K562 (cell line): ENCODE results near the gene CCDC159. TPM values are rescaled to one million over a fixed set of nuclear protein-coding genes. Genes with fewer than 3 reads are reported as not detected.

Source experiments
- ELF2 ChIP-seq: fragments of 250-450 bp; sonication (Bioruptor Pico); IDR thresholded peaks from 2 replicates; pipeline ENCODE4 v1.5.0; 2021; ENCODE audit warnings: mild to moderate bottlenecking
- ETV6 ChIP-seq, 3 experiments: fragments of 150-350 bp in 1 of 3; sonication (generic) in 1 of 3; formaldehyde crosslinking in 1 of 3; IDR thresholded peaks; 2 replicates each; pipeline versions ENCODE4 v1.6.1 to v1.8.0; 2014 to 2022; ENCODE audit warnings: borderline replicate concordance in 2 of 3, low read depth in 2 of 3, antibody characterized with exemption in 1 of 3, low read length in 1 of 3, mild to moderate bottlenecking in 1 of 3, missing genetic modification reagents in 1 of 3
- KAT7 ChIP-seq: sonication (generic); formaldehyde crosslinking; IDR thresholded peaks from 2 replicates; pipeline ENCODE4 v1.8.0; 2022; ENCODE audit warnings: missing genetic modification reagents, mild to moderate bottlenecking, borderline replicate concordance
- MEF2D ChIP-seq: conservative IDR thresholded peaks from 2 replicates; pipeline ENCODE4 v1.6.1; 2016; ENCODE audit warnings: low read depth, missing genetic modification characterization, missing compliant biosample characterization
- NFIC ChIP-seq: fragments of 450-650 bp; IDR thresholded peaks from 2 replicates; pipeline ENCODE4 v1.6.1; 2017; ENCODE audit warnings: mild to moderate bottlenecking, inconsistent platforms
- SREBF1 ChIP-seq: fragments of 150-350 bp; IDR thresholded peaks from 2 replicates; pipeline ENCODE4 v1.6.1; 2014; ENCODE audit warnings: antibody characterized with exemption, low read depth, low read length, borderline replicate concordance
- SRSF7 ChIP-seq: fragments of 200-400 bp; formaldehyde crosslinking; optimal IDR thresholded peaks from 2 replicates; pipeline ENCODE3; 2017; ENCODE audit warnings: mild to moderate bottlenecking, low read depth, low read length
- TCF7 ChIP-seq: sonication (generic); IDR thresholded peaks from 2 replicates; pipeline ENCODE4 v1.6.1; 2016; ENCODE audit warnings: antibody characterized with exemption, borderline replicate concordance
- WHSC1 ChIP-seq: IDR thresholded peaks from one replicate; pipeline ENCODE4 v1.6.1; 2012; ENCODE audit warnings: low read length, control low read depth, inconsistent platforms
- ZBTB8A ChIP-seq: fragments of 450-650 bp; IDR thresholded peaks from 2 replicates; pipeline ENCODE4 v1.6.1; 2018; ENCODE audit warnings: mild to moderate bottlenecking, moderate library complexity; ENCODE audit not compliant: partially characterized antibody
- ZC3H4 ChIP-seq: sonication (generic); formaldehyde crosslinking; IDR thresholded peaks from 2 replicates; pipeline ENCODE4 v1.9.0; 2021; ENCODE audit warnings: missing genetic modification reagents, borderline replicate concordance
- ZFPM2 ChIP-seq: fragments of 250-450 bp; sonication (Bioruptor Pico); IDR thresholded peaks from 2 replicates; pipeline ENCODE4 v1.5.1; 2022; ENCODE audit warnings: mild to moderate bottlenecking
- ZNF561 ChIP-seq: fragments of 450-650 bp; formaldehyde crosslinking; conservative IDR thresholded peaks from 2 replicates; pipeline ENCODE4 v1.4.0; 2020; ENCODE audit warnings: mild to moderate bottlenecking, moderate library complexity
- ZNF644 ChIP-seq: fragments of 200-800 bp; sonication (Bioruptor generic); IDR thresholded peaks from 2 replicates; pipeline ENCODE4 v1.6.1; 2016; ENCODE audit warnings: low read depth, missing genetic modification characterization, missing compliant biosample characterization
- polyA plus RNA-seq, 8 experiments: library from polyadenylated mRNA; depleted of rRNA in 4 of 8; stranded (reverse) in 5 of 8; unstranded in 3 of 8; fragments of >200 nt; fragmentation: Nextera tagmentation in 2 of 8; fragmentation: Illumina TruSeq in 1 of 8; extraction: Ambion mirVana in 2 of 8; extraction: Trizol in 1 of 8; gene quantifications; 2 replicates each; pipeline versions ENCODE4 v1.2.1 to v1.2.3, GENCODE V29; 2011 to 2014; ENCODE audit warnings: inconsistent platforms in 1 of 8, missing spikeins in 1 of 8
- total RNA-seq, 7 experiments: library from RNA; depleted of rRNA in 6 of 7; stranded (reverse); fragments of >200 nt in 6 of 7; fragmentation: Illumina TruSeq in 2 of 7; extraction: Trizol in 2 of 7; gene quantifications; 2 replicates each; pipeline versions ENCODE4 v1.2.1 to v1.2.3, GENCODE V29; 2011 to 2021; ENCODE audit warnings: low replicate concordance in 1 of 7
- TF ChIP-seq, protein P1 (sequence below), 2 experiments: IDR thresholded peaks; 2 replicates each; pipeline ENCODE4 v1.6.1; 2012; ENCODE audit warnings: improper control_type of control experiment in 2 of 2, low read depth in 2 of 2, low read length in 2 of 2, borderline replicate concordance in 1 of 2
- TF ChIP-seq, protein P2 (sequence below): fragments of 450-650 bp; IDR thresholded peaks from 2 replicates; pipeline ENCODE4 v1.6.1; 2017; ENCODE audit warnings: antibody characterized with exemption, mild to moderate bottlenecking

The CCDC159 gene
- total and polyA plus RNA-seq, 9 of the 15 experiments (the other 6 are each of a cell fraction or from before 2014, with no cell fraction given) = 0.68 to 10.1 (median 4.7) TPM

DNA sequence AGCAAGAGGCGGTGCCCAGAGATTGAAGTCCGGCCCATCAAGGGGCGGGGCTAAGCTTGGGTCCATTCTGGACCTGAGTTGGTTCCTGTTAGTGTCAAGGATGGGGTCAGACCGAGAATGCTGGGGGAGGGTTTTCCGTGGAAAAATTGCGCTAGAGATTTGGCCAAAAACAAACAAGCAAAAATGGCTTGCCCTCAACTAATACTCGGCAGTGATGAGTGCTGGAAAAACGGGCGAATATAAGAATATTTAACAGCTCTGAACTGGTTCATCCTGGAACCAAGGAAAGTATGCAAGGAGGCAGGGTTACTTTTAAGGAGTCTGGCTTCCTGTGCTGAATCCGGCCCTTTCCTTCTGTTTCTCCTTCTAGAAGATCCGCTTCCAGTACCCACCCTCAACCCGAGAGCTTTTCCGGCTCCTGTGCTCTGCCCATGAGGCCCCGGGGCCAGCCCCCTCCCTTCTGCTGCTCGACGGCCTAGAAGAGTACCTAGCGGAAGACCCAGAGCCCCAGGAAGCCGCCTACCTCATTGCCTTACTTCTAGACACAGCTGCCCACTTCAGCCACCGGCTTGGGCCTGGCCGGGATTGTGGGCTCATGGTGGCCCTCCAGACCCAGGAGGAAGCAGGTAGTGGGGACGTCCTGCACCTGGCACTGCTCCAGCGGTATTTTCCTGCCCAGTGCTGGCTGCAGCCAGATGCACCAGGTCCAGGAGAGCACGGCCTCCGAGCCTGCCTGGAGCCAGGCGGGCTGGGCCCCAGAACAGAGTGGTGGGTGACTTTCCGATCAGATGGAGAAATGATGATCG lies 29.0 kb downstream of the CCDC159 start (continued):
- TF ChIP-seq WHSC1 (no peak), ZC3H4 (no peak), ZFPM2 (CRISPR knock-in tag) (no peak), ZNF644 (tag) (no peak), MEF2D (tag) (no peak), ZBTB8A (no peak), TCF7 (no peak), SRSF7 (no peak), KAT7 (CRISPR knock-in tag) (no peak), ZNF561 (CRISPR knock-in tag) (no peak), SREBF1 (no peak), ETV6 (IDR thresholded peaks at IDR 0.05; ENCODE audit: borderline replicate concordance in 1 of 2, low read depth in 2 of 2, low read length in 1 of 2) (no peak), ETV6 (CRISPR knock-in tag; IDR thresholded peaks at IDR 0.05; ENCODE audit: borderline replicate concordance) (no peak), NFIC (peak; percentile 77), ELF2 (CRISPR knock-in tag) (no peak)
- TF ChIP-seq, protein P1, sequence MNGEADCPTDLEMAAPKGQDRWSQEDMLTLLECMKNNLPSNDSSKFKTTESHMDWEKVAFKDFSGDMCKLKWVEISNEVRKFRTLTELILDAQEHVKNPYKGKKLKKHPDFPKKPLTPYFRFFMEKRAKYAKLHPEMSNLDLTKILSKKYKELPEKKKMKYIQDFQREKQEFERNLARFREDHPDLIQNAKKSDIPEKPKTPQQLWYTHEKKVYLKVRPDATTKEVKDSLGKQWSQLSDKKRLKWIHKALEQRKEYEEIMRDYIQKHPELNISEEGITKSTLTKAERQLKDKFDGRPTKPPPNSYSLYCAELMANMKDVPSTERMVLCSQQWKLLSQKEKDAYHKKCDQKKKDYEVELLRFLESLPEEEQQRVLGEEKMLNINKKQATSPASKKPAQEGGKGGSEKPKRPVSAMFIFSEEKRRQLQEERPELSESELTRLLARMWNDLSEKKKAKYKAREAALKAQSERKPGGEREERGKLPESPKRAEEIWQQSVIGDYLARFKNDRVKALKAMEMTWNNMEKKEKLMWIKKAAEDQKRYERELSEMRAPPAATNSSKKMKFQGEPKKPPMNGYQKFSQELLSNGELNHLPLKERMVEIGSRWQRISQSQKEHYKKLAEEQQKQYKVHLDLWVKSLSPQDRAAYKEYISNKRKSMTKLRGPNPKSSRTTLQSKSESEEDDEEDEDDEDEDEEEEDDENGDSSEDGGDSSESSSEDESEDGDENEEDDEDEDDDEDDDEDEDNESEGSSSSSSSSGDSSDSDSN (IDR thresholded peaks at IDR 0.05; ENCODE audit: borderline replicate concordance in 1 of 2, low read depth in 2 of 2, low read length in 2 of 2) = 0 out of 4 replicates have a peak, but pooled peaks of 1 of the 2 experiments have one; percentile 36
- TF ChIP-seq, protein P2, sequence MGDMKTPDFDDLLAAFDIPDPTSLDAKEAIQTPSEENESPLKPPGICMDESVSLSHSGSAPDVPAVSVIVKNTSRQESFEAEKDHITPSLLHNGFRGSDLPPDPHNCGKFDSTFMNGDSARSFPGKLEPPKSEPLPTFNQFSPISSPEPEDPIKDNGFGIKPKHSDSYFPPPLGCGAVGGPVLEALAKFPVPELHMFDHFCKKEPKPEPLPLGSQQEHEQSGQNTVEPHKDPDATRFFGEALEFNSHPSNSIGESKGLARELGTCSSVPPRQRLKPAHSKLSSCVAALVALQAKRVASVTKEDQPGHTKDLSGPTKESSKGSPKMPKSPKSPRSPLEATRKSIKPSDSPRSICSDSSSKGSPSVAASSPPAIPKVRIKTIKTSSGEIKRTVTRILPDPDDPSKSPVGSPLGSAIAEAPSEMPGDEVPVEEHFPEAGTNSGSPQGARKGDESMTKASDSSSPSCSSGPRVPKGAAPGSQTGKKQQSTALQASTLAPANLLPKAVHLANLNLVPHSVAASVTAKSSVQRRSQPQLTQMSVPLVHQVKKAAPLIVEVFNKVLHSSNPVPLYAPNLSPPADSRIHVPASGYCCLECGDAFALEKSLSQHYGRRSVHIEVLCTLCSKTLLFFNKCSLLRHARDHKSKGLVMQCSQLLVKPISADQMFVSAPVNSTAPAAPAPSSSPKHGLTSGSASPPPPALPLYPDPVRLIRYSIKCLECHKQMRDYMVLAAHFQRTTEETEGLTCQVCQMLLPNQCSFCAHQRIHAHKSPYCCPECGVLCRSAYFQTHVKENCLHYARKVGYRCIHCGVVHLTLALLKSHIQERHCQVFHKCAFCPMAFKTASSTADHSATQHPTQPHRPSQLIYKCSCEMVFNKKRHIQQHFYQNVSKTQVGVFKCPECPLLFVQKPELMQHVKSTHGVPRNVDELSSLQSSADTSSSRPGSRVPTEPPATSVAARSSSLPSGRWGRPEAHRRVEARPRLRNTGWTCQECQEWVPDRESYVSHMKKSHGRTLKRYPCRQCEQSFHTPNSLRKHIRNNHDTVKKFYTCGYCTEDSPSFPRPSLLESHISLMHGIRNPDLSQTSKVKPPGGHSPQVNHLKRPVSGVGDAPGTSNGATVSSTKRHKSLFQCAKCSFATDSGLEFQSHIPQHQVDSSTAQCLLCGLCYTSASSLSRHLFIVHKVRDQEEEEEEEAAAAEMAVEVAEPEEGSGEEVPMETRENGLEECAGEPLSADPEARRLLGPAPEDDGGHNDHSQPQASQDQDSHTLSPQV = no peak
